Measurements from ENCODE around the gene ATP11B.
A peak's percentile ranks its signal among the peaks of the same experiment; 100 is the strongest.

Gene ATP11B

DNA sequence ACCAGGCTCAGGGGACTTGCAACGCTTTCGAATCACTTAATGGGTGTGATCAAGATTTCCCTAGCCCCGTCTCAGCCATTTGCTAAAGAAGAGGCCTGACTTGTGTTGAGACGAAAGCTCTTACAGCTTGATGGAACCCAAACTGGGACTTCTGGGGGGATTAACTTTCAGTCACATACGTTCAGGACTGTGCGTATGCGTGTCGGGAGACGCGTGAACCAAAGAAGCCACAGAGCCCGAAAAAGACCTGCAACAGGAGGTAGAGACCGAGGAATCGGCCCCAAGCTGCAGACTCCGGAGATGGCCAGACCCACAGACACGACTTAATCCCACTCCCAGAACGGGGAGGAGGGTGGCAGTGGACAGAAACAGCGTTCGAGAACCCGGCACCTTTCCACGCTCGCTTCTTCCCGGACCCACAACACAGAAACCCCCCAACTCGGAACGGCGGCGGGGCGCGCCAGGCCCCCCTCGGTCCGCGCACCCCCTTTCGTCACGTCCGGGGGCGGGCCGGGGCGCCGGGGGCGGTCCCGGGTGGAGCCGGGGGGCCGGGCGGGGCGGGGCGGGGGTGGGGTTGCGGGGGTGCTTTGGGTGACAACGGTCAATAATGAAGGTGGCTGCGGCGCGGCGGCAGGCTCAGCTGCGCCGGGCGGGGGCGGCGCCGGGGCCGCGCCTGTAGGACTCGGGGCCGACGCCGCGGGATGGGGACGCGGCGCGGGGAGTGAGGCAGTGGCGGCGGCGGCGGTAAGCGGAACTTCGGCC is at the start of gene ATP11B (continued):
- TF ChIP-seq, protein P1, sequence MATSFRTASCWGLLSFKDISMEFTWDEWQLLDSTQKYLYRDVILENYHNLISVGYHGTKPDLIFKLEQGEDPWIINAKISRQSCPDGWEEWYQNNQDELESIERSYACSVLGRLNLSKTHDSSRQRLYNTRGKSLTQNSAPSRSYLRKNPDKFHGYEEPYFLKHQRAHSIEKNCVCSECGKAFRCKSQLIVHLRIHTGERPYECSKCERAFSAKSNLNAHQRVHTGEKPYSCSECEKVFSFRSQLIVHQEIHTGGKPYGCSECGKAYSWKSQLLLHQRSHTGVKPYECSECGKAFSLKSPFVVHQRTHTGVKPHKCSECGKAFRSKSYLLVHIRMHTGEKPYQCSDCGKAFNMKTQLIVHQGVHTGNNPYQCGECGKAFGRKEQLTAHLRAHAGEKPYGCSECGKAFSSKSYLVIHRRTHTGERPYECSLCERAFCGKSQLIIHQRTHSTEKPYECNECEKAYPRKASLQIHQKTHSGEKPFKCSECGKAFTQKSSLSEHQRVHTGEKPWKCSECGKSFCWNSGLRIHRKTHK (tag by site-specific recombination; IDR thresholded peaks at IDR 0.05), result no peak
- TF ChIP-seq, protein P2, sequence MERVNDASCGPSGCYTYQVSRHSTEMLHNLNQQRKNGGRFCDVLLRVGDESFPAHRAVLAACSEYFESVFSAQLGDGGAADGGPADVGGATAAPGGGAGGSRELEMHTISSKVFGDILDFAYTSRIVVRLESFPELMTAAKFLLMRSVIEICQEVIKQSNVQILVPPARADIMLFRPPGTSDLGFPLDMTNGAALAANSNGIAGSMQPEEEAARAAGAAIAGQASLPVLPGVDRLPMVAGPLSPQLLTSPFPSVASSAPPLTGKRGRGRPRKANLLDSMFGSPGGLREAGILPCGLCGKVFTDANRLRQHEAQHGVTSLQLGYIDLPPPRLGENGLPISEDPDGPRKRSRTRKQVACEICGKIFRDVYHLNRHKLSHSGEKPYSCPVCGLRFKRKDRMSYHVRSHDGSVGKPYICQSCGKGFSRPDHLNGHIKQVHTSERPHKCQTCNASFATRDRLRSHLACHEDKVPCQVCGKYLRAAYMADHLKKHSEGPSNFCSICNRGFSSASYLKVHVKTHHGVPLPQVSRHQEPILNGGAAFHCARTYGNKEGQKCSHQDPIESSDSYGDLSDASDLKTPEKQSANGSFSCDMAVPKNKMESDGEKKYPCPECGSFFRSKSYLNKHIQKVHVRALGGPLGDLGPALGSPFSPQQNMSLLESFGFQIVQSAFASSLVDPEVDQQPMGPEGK (tag by site-specific recombination; IDR thresholded peaks at IDR 0.05), result peak; percentile 66
- TF ChIP-seq, protein P3, sequence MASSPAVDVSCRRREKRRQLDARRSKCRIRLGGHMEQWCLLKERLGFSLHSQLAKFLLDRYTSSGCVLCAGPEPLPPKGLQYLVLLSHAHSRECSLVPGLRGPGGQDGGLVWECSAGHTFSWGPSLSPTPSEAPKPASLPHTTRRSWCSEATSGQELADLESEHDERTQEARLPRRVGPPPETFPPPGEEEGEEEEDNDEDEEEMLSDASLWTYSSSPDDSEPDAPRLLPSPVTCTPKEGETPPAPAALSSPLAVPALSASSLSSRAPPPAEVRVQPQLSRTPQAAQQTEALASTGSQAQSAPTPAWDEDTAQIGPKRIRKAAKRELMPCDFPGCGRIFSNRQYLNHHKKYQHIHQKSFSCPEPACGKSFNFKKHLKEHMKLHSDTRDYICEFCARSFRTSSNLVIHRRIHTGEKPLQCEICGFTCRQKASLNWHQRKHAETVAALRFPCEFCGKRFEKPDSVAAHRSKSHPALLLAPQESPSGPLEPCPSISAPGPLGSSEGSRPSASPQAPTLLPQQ (tag by site-specific recombination; IDR thresholded peaks at IDR 0.05), result 0 out of 2 replicates have a peak, but pooled peaks have one; percentile 29
- TF ChIP-seq ZNF157 (tag by site-specific recombination; IDR thresholded peaks at IDR 0.05) (no peak), SCRT2 (tag by site-specific recombination; IDR thresholded peaks at IDR 0.05) (peak; percentile 96), ZNF521 (tag by site-specific recombination; IDR thresholded peaks at IDR 0.05) (no peak), KLF10 (tag by site-specific recombination; IDR thresholded peaks at IDR 0.05) (peak; percentile 65; the same call in 1 of the 2 replicates), ZNF248 (tag by site-specific recombination; IDR thresholded peaks at IDR 0.05) (no peak), GLIS2 (tag by site-specific recombination; IDR thresholded peaks at IDR 0.05) (peak; percentile 90), ZNF184 (tag by site-specific recombination; IDR thresholded peaks at IDR 0.05) (no peak), ZEB2 (tag by site-specific recombination; IDR thresholded peaks at IDR 0.05) (0 out of 2 replicates have a peak, but pooled peaks have one; percentile 43), ZFHX2 (tag by site-specific recombination; conservative IDR thresholded peaks at IDR 0.05) (no peak), ZNF112 (tag by site-specific recombination; IDR thresholded peaks at IDR 0.05) (no peak), ZNF768 (tag by site-specific recombination; IDR thresholded peaks at IDR 0.05) (no peak), YY1 (tag by site-specific recombination; IDR thresholded peaks at IDR 0.05) (no peak), SP3 (tag by site-specific recombination; IDR thresholded peaks at IDR 0.05) (peak; percentile 69), ZNF544 (tag by site-specific recombination; IDR thresholded peaks at IDR 0.05) (no peak), ZBTB20 (tag by site-specific recombination; IDR thresholded peaks at IDR 0.05) (no peak; the same call in 1 of the 2 replicates), ZFP37 (tag by site-specific recombination; IDR thresholded peaks at IDR 0.05) (peak; percentile 74), ZNF629 (tag by site-specific recombination; IDR thresholded peaks at IDR 0.05) (peak; percentile 49; the same call in 1 of the 2 replicates), ZBTB17 (tag by site-specific recombination; IDR thresholded peaks at IDR 0.05) (peak; percentile 72), ZNF585B (tag by site-specific recombination; IDR thresholded peaks at IDR 0.05) (no peak), ZNF324 (tag by site-specific recombination; IDR thresholded peaks at IDR 0.05) (no peak), ZSCAN23 (tag by site-specific recombination; IDR thresholded peaks at IDR 0.05) (no peak), MEIS1 (CRISPR knock-in tag; IDR thresholded peaks at IDR 0.05; ENCODE audit: borderline replicate concordance) (no peak), GLIS1 (tag by site-specific recombination; IDR thresholded peaks at IDR 0.05) (peak; percentile 68)
- TF ChIP-seq, protein P4, sequence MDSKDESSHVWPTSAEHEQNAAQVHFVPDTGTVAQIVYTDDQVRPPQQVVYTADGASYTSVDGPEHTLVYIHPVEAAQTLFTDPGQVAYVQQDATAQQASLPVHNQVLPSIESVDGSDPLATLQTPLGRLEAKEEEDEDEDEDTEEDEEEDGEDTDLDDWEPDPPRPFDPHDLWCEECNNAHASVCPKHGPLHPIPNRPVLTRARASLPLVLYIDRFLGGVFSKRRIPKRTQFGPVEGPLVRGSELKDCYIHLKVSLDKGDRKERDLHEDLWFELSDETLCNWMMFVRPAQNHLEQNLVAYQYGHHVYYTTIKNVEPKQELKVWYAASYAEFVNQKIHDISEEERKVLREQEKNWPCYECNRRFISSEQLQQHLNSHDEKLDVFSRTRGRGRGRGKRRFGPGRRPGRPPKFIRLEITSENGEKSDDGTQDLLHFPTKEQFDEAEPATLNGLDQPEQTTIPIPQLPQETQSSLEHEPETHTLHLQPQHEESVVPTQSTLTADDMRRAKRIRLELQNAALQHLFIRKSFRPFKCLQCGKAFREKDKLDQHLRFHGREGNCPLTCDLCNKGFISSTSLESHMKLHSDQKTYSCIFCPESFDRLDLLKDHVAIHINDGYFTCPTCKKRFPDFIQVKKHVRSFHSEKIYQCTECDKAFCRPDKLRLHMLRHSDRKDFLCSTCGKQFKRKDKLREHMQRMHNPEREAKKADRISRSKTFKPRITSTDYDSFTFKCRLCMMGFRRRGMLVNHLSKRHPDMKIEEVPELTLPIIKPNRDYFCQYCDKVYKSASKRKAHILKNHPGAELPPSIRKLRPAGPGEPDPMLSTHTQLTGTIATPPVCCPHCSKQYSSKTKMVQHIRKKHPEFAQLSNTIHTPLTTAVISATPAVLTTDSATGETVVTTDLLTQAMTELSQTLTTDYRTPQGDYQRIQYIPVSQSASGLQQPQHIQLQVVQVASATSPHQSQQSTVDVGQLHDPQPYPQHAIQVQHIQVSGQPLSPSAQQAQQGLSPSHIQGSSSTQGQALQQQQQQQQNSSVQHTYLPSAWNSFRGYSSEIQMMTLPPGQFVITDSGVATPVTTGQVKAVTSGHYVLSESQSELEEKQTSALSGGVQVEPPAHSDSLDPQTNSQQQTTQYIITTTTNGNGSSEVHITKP (tag by site-specific recombination; IDR thresholded peaks at IDR 0.05), result peak; percentile 79
- TF ChIP-seq, protein P5, sequence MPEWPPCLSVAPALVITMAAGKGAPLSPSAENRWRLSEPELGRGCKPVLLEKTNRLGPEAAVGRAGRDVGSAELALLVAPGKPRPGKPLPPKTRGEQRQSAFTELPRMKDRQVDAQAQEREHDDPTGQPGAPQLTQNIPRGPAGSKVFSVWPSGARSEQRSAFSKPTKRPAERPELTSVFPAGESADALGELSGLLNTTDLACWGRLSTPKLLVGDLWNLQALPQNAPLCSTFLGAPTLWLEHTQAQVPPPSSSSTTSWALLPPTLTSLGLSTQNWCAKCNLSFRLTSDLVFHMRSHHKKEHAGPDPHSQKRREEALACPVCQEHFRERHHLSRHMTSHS (tag by site-specific recombination; IDR thresholded peaks at IDR 0.05), result no peak
- TF ChIP-seq, protein P6, sequence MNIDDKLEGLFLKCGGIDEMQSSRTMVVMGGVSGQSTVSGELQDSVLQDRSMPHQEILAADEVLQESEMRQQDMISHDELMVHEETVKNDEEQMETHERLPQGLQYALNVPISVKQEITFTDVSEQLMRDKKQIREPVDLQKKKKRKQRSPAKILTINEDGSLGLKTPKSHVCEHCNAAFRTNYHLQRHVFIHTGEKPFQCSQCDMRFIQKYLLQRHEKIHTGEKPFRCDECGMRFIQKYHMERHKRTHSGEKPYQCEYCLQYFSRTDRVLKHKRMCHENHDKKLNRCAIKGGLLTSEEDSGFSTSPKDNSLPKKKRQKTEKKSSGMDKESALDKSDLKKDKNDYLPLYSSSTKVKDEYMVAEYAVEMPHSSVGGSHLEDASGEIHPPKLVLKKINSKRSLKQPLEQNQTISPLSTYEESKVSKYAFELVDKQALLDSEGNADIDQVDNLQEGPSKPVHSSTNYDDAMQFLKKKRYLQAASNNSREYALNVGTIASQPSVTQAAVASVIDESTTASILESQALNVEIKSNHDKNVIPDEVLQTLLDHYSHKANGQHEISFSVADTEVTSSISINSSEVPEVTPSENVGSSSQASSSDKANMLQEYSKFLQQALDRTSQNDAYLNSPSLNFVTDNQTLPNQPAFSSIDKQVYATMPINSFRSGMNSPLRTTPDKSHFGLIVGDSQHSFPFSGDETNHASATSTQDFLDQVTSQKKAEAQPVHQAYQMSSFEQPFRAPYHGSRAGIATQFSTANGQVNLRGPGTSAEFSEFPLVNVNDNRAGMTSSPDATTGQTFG (tag by site-specific recombination; IDR thresholded peaks at IDR 0.05; ENCODE audit: borderline replicate concordance), result no peak

Measured in HEK293 (cell line).